ENCODE measurements around the gene OR6F1.
"Not testable (repeated sequence)": the region's sequence is repeated elsewhere in the genome, so short reads cannot be mapped to it uniquely, and the experiment has no call there.

Gene OR6F1

GRCh38 chr1:247721222-247721621 lies 4.8 kb upstream of the OR6F1 start:
- no peak overlapping the region for H3K27ac ChIP-seq (ENCODE audit: low read length)
- no peaks in the 10 kb centered on the region for H3K4me1 ChIP-seq (ENCODE audit: control insufficient read depth, insufficient read depth, low read length)
- H3K36me3 ChIP-seq (ENCODE audit: control insufficient read depth in 2 of 2, insufficient read depth in 2 of 2, low read length in 2 of 2) = no peaks in the 10 kb centered on the region
- no peaks in the 10 kb centered on the region for H3K27me3 ChIP-seq (ENCODE audit: control insufficient read depth in 1 of 2, insufficient read depth in 2 of 2, low read length in 2 of 2)
- H3K9ac ChIP-seq (ENCODE audit: low read length in 2 of 2) = no peak overlapping the region
- peaks cover 0 to 5% of the 10 kb centered on the region in 2 donors for H3K9me3 ChIP-seq (ENCODE audit: control insufficient read depth in 2 of 2, low read length in 2 of 2)
- no peak overlapping the region for H3K4me3 ChIP-seq (ENCODE audit: low read length in 2 of 2)

GRCh38 chr1:247713753-247714152 lies 2.7 kb downstream of the OR6F1 start:
- no peak overlapping the region for H3K9ac ChIP-seq (ENCODE audit: low read length in 2 of 2)
- H3K9me3 ChIP-seq (ENCODE audit: control insufficient read depth in 2 of 2, low read length in 2 of 2) = no peaks in the 10 kb centered on the region
- no peak overlapping the region for H3K4me3 ChIP-seq (ENCODE audit: low read length in 2 of 2)
- no peak overlapping the region for H3K27ac ChIP-seq (ENCODE audit: low read length)
- no peaks in the 10 kb centered on the region for H3K27me3 ChIP-seq (ENCODE audit: control insufficient read depth in 1 of 2, insufficient read depth in 2 of 2, low read length in 2 of 2)
- no peaks in the 10 kb centered on the region for H3K36me3 ChIP-seq (ENCODE audit: control insufficient read depth in 2 of 2, insufficient read depth in 2 of 2, low read length in 2 of 2)
- no peaks in the 10 kb centered on the region for H3K4me1 ChIP-seq (ENCODE audit: control insufficient read depth, insufficient read depth, low read length)

GRCh38 chr1:247710681-247711080 lies 5.8 kb downstream of the OR6F1 start:
- H3K27me3 ChIP-seq (ENCODE audit: control insufficient read depth in 1 of 2, insufficient read depth in 2 of 2, low read length in 2 of 2); H3K36me3 ChIP-seq (ENCODE audit: control insufficient read depth in 2 of 2, insufficient read depth in 2 of 2, low read length in 2 of 2); H3K4me3 ChIP-seq (ENCODE audit: low read length in 2 of 2); H3K9me3 ChIP-seq (ENCODE audit: control insufficient read depth in 2 of 2, low read length in 2 of 2); H3K9ac ChIP-seq (ENCODE audit: low read length in 2 of 2); H3K27ac ChIP-seq (ENCODE audit: low read length); H3K4me1 ChIP-seq (ENCODE audit: control insufficient read depth, insufficient read depth, low read length): not testable (repeated sequence)

GRCh38 chr1:247701338-247701737 lies 15.1 kb downstream of the OR6F1 start:
- no peaks in the 10 kb centered on the region for H3K36me3 ChIP-seq (ENCODE audit: control insufficient read depth in 2 of 2, insufficient read depth in 2 of 2, low read length in 2 of 2)
- H3K4me1 ChIP-seq (ENCODE audit: control insufficient read depth, insufficient read depth, low read length) = no peaks in the 10 kb centered on the region
- H3K4me3 ChIP-seq (ENCODE audit: low read length in 2 of 2) = no peak overlapping the region
- H3K9ac ChIP-seq (ENCODE audit: low read length in 2 of 2) = no peak overlapping the region
- H3K27ac ChIP-seq (ENCODE audit: low read length) = no peak overlapping the region
- H3K9me3 ChIP-seq (ENCODE audit: control insufficient read depth in 2 of 2, low read length in 2 of 2) = peaks cover 0 to 8% of the 10 kb centered on the region in 2 donors
- no peaks in the 10 kb centered on the region for H3K27me3 ChIP-seq (ENCODE audit: control insufficient read depth in 1 of 2, insufficient read depth in 2 of 2, low read length in 2 of 2)

- Histone ChIP-seq H3K9me3 (ENCODE audit: control insufficient read depth in 2 of 2, low read length in 2 of 2) (no peaks in the 10 kb centered on the region), H3K4me3 (ENCODE audit: low read length in 2 of 2) (no peak overlapping the region), H3K36me3 (ENCODE audit: control insufficient read depth in 2 of 2, insufficient read depth in 2 of 2, low read length in 2 of 2) (no peaks in the 10 kb centered on the region), H3K27me3 (ENCODE audit: control insufficient read depth in 1 of 2, insufficient read depth in 2 of 2, low read length in 2 of 2) (no peaks in the 10 kb centered on the region), H3K9ac (ENCODE audit: low read length in 2 of 2) (no peak overlapping the region), H3K27ac (ENCODE audit: low read length) (no peak overlapping the region), H3K4me1 (ENCODE audit: control insufficient read depth, insufficient read depth, low read length) (no peaks in the 10 kb centered on the region)
These were observed 35.1 kb downstream of the OR6F1 start for GRCh38 chr1:247681288-247681897.

GRCh38 chr1:247680171-247680570 lies 36.3 kb downstream of the OR6F1 start:
- H3K27ac ChIP-seq (ENCODE audit: low read length) = no peak overlapping the region
- H3K4me3 ChIP-seq (ENCODE audit: low read length in 2 of 2) = no peak overlapping the region
- H3K4me1 ChIP-seq (ENCODE audit: control insufficient read depth, insufficient read depth, low read length) = no peaks in the 10 kb centered on the region
- H3K9ac ChIP-seq (ENCODE audit: low read length in 2 of 2) = no peak overlapping the region
- no peaks in the 10 kb centered on the region for H3K27me3 ChIP-seq (ENCODE audit: control insufficient read depth in 1 of 2, insufficient read depth in 2 of 2, low read length in 2 of 2)
- no peaks in the 10 kb centered on the region for H3K36me3 ChIP-seq (ENCODE audit: control insufficient read depth in 2 of 2, insufficient read depth in 2 of 2, low read length in 2 of 2)
- H3K9me3 ChIP-seq (ENCODE audit: control insufficient read depth in 2 of 2, low read length in 2 of 2) = no peaks in the 10 kb centered on the region

GRCh38 chr1:247679639-247680038 lies 36.8 kb downstream of the OR6F1 start, which contains the start of gene OR13G1:
Gene OR13G1, minus strand, starts transcription at chr1:247679739. Its CDS starts 6,698 bp downstream, at chr1:247673041.
- H3K4me3 ChIP-seq (ENCODE audit: low read length in 2 of 2) = no peak within 1 kb of the TSS
- no peak within 1 kb of the TSS for H3K9ac ChIP-seq (ENCODE audit: low read length in 2 of 2)
- H3K27ac ChIP-seq (ENCODE audit: low read length) = no peak within 1 kb of the TSS
- H3K9me3 ChIP-seq (ENCODE audit: control insufficient read depth in 2 of 2, low read length in 2 of 2) = no peaks in the 10 kb centered on the region
- no peaks in the 10 kb centered on the region for H3K36me3 ChIP-seq (ENCODE audit: control insufficient read depth in 2 of 2, insufficient read depth in 2 of 2, low read length in 2 of 2)
- no peaks in the 10 kb centered on the region for H3K27me3 ChIP-seq (ENCODE audit: control insufficient read depth in 1 of 2, insufficient read depth in 2 of 2, low read length in 2 of 2)
- no peaks in the 10 kb centered on the region for H3K4me1 ChIP-seq (ENCODE audit: control insufficient read depth, insufficient read depth, low read length)

GRCh38 chr1:247669225-247669624 lies 47.2 kb downstream of the OR6F1 start:
- Histone ChIP-seq H3K27me3 (ENCODE audit: control insufficient read depth in 1 of 2, insufficient read depth in 2 of 2, low read length in 2 of 2) (no peaks in the 10 kb centered on the region), H3K9me3 (ENCODE audit: control insufficient read depth in 2 of 2, low read length in 2 of 2) (no peaks in the 10 kb centered on the region), H3K27ac (ENCODE audit: low read length) (no peak overlapping the region), H3K4me1 (ENCODE audit: control insufficient read depth, insufficient read depth, low read length) (no peaks in the 10 kb centered on the region), H3K4me3 (ENCODE audit: low read length in 2 of 2) (no peak overlapping the region), H3K36me3 (ENCODE audit: control insufficient read depth in 2 of 2, insufficient read depth in 2 of 2, low read length in 2 of 2) (no peaks in the 10 kb centered on the region), H3K9ac (ENCODE audit: low read length in 2 of 2) (no peak overlapping the region)
